Measurements from ENCODE around the gene TPPP3. TPM values are rescaled to one million over a fixed set of nuclear protein-coding genes. Genes with fewer than 3 reads are reported as not detected.

Gene TPPP3
- total RNA-seq, 2 donors from 2014 or later = 0.31 TPM; not detected in 1

GRCh38 chr16:67405336-67405735 lies 12.0 kb upstream of the TPPP3 start:
- no peaks in the 10 kb centered on the region for H3K4me1 Mint-ChIP-seq (ENCODE audit: low read depth in 2 of 2)
- H3K9me3 Mint-ChIP-seq = no peaks in the 10 kb centered on the region
- H3K4me3 Mint-ChIP-seq = no peak overlapping the region

GRCh38 chr16:67404740-67405226 lies 11.5 kb upstream of the TPPP3 start:
- Mint-ChIP-seq H3K4me3 (no peak overlapping the region), H3K36me3 (no peaks in the 10 kb centered on the region), H3K27ac (no peak overlapping the region), H3K4me1 (ENCODE audit: low read depth in 2 of 2) (no peaks in the 10 kb centered on the region), H3K9me3 (no peaks in the 10 kb centered on the region), H3K27me3 (peaks cover 6 to 10% of the 10 kb centered on the region in 2 donors)
- no peak for ATAC-seq
- no peak for DNase-seq (ENCODE audit: low spot score)

More at GRCh38 chr16:67405336-67405735, 12.0 kb upstream of the TPPP3 start:
- DNase-seq (ENCODE audit: low spot score) (no peak), ATAC-seq (no peak)
- no peak overlapping the region for H3K27ac Mint-ChIP-seq
- H3K36me3 Mint-ChIP-seq = no peaks in the 10 kb centered on the region
- peaks cover 6 to 10% of the 10 kb centered on the region in 2 donors for H3K27me3 Mint-ChIP-seq

DNA sequence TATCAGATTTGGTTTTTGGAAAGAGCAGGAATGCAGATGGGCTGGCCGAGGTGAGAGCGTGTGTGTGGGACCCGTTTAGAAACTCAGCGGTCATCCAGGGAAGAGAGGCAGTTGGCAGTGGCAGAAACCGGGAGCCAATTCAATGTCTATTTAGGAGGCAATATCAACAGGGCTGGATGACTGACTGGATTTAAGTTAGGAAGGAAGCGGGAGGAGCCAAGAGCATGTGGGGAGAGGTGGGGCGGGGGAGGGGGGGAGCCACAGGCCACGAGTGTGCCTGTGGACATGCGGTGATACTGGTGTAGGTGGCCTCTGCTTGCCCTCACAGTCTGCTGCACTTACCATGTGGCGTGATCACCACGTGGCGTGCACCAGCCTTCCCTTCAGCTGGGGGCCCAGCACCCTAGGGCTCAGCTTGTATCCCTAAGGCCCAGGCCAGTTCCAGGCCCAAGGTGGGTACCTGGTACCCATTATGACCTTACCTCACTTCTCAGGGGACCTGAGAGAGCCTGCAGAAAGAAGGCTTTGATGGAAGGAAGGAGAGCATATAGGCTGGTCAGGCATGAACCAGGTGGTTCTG lies 10.8 kb upstream of the TPPP3 start:
- Mint-ChIP-seq H3K9me3 (no peaks in the 10 kb centered on the region), H3K4me1 (ENCODE audit: low read depth in 2 of 2) (no peaks in the 10 kb centered on the region), H3K27ac (no peak overlapping the region), H3K27me3 (peaks cover 6 to 10% of the 10 kb centered on the region in 2 donors), H3K36me3 (no peaks in the 10 kb centered on the region), H3K4me3 (no peak overlapping the region)
- DNase-seq (ENCODE audit: low spot score) = no peak
- no peak for ATAC-seq

GRCh38 chr16:67400901-67401300 lies 7.6 kb upstream of the TPPP3 start:
- Mint-ChIP-seq H3K27ac (no peak overlapping the region), H3K36me3 (no peaks in the 10 kb centered on the region), H3K27me3 (peaks cover 6 to 10% of the 10 kb centered on the region in 2 donors), H3K4me1 (ENCODE audit: low read depth in 2 of 2) (no peaks in the 10 kb centered on the region), H3K9me3 (no peaks in the 10 kb centered on the region), H3K4me3 (no peak overlapping the region)
- ATAC-seq = no peak
- DNase-seq (ENCODE audit: low spot score) = no peak

DNA sequence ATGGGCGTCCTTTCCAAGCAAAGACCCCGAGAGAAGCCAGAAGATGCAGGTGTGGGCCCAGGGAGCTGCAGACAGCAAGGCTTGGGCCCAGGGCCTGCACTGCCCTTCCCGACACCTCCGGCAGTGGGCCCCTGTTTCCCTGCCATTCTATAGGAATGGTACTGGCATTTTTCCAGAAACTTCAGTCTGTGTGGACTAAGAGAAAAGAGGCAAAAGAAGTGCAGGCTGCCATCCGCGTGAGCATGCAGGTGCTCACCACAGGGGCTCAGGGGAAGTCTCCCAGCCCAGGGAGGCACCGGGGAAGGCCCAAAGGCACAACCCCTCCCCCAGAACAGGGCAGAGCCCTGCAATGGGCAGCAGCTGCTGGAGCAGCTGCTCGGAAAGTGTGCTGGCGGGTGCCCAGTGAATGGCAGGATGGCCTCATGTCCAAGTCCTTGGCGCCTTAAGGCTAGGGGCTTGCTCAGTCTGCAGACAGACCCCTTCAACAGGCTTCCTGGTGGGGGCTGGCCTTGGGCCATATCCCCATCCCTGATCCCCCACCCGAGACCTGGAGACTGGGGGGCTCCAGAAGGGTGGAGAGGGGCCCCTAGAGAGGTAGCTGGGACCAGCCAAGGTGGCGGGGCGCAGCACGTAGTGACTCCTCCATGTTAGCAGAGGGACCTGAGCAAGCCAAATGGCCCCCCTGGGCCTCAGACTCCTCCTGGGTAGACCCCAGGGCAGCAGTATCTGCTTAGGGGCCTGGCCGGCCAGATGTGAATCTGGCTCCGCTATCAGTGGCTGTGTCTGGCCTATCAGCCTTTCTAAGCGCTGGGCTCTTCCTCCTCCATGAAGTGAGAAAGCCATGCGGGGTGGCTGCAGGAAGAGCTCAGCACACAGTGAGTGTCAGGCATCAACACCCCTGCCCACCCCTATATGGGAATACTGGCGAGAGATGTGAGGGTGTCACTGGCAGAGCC lies 6.7 kb upstream of the TPPP3 start:
- ATAC-seq = no peak
- H3K4me3 Mint-ChIP-seq = no peak overlapping the region
- H3K36me3 Mint-ChIP-seq = no peaks in the 10 kb centered on the region
- H3K4me1 Mint-ChIP-seq (ENCODE audit: low read depth in 2 of 2) = no peaks in the 10 kb centered on the region
- no peak overlapping the region for H3K27ac Mint-ChIP-seq
- DNase-seq (ENCODE audit: low spot score) = no peak
- no peaks in the 10 kb centered on the region for H3K9me3 Mint-ChIP-seq
- peaks cover 6 to 10% of the 10 kb centered on the region in 2 donors for H3K27me3 Mint-ChIP-seq

DNA sequence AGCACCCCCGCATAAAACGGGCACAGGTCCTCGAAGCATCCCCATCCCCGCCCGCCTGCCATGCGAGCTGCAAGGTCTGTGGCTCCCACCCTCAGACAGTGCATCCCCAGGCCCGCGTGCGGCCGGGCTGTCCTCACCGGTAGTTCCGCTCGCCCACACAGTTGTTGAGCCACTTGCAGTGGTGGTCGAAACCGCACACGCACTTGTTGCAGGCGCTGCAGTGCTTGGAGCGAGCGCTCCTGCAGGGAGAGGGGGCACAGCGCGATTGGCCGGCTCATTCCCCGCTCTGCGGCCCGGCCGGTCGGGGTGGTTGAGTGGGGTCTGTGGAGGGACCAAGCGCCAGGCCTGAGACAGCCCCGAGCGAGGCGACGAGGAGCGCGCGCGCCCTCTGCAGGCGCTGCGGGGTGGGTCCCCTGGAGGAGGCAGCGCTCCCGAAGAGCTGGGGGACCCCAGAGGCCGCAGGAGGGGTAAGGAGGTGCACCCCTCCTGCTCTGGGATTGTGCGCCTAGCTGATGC lies 6.0 kb upstream of the TPPP3 start:
- H3K27ac Mint-ChIP-seq = no peak overlapping the region
- no peak overlapping the region for H3K4me3 Mint-ChIP-seq
- H3K27me3 Mint-ChIP-seq = peaks cover 6 to 11% of the 10 kb centered on the region in 2 donors
- H3K36me3 Mint-ChIP-seq = no peaks in the 10 kb centered on the region
- DNase-seq (ENCODE audit: low spot score) (no peak), ATAC-seq (peak; percentile 67 to 69)
- H3K9me3 Mint-ChIP-seq = no peaks in the 10 kb centered on the region
- H3K4me1 Mint-ChIP-seq (ENCODE audit: low read depth in 2 of 2) = peaks cover under 1 to 2% of the 10 kb centered on the region in 2 donors

- H3K27ac Mint-ChIP-seq = no peak overlapping the region
- peaks cover 4 to 6% of the 10 kb centered on the region in 2 donors for H3K4me1 Mint-ChIP-seq (ENCODE audit: low read depth in 2 of 2)
- peaks cover 10 to 16% of the 10 kb centered on the region in 2 donors for H3K27me3 Mint-ChIP-seq
- ATAC-seq = no peak
- DNase-seq (ENCODE audit: low spot score) = no peak
- no peaks in the 10 kb centered on the region for H3K9me3 Mint-ChIP-seq
- no peak overlapping the region for H3K4me3 Mint-ChIP-seq
- H3K36me3 Mint-ChIP-seq = no peaks in the 10 kb centered on the region
Observed at GRCh38 chr16:67398546-67399217, 5.4 kb upstream of the TPPP3 start.

DNA sequence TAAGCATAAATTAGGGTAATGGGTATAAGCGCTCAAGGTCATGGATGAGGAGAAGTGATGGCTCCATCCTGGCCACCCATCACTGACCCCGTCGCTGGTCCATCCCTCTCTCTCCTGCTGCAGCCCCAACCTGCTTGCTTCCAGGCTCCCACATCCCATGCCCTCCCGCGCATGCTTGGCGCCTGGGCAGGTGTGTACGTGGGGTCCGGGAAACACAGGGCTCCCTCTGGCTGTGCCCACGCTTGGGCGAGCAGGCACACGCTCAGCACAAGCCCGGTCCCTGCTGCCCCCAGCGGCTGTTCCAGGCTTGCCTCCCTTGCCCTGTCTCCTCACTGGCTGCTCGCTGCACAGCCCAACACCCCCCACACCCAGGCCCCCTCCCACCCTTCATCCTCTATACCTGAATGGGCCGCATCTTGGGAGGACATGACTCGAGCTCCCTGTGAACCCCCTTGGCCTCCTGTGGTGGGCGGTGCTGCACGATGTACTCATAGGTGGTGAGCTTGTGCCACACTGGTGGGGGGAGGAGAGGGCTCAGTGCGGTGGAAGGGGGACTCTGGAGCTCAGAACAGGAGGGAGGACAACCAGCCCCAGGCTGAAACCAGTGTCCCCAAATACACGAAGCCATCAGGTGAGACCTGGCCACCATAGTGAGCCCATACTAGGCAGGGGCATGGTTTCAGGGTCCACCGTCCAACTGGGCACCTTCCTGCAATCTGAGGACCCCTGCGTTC lies 4.7 kb upstream of the TPPP3 start:
- no peak overlapping the region for H3K27ac Mint-ChIP-seq
- ATAC-seq (no peak), DNase-seq (ENCODE audit: low spot score) (no peak)
- no peaks in the 10 kb centered on the region for H3K9me3 Mint-ChIP-seq
- H3K4me3 Mint-ChIP-seq = no peak overlapping the region
- no peaks in the 10 kb centered on the region for H3K36me3 Mint-ChIP-seq
- peaks cover 8 to 16% of the 10 kb centered on the region in 2 donors for H3K27me3 Mint-ChIP-seq
- peaks cover 4 to 6% of the 10 kb centered on the region in 2 donors for H3K4me1 Mint-ChIP-seq (ENCODE audit: low read depth in 2 of 2)

DNA sequence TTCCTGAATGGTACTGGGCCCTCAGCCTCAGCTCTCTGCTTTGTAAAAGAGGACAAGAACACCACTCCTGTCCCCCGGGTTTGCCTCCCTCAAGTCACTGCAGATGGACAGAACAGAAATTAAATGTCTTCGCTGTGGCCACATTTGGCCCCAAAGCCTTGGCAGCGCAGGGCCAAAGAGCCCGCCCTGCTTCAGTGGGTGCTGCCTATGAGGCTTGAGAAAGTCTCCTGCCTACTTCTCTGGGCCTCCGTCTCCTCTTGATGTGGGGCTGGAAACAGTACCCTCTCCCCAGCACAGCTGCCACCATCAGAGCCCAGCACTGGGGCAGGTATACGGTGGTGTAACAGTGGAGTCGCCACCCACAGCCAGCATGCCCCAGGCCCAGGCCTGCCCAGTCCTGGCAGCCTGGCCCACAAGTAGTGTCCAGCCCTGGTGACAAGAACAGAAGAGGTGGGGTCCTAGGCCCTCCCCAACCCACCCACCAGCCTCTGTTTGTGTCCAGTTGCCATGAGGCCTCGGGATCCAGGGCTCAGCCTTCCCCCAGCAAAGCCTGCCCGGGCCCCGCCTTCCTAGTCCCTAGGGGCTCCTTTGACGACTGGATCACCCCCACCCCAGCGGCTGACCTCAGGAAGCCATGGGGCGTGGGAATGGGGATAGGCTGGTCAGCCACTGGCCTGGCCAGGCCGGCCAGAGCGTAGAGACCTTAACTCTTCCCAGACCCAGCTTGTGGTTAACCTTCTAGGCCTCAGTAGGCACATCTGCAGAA lies 3.9 kb upstream of the TPPP3 start:
- Mint-ChIP-seq H3K27me3 (peaks cover 12 to 22% of the 10 kb centered on the region in 2 donors), H3K4me3 (no peak overlapping the region), H3K4me1 (ENCODE audit: low read depth in 2 of 2) (peaks cover 4 to 6% of the 10 kb centered on the region in 2 donors), H3K9me3 (no peaks in the 10 kb centered on the region), H3K36me3 (no peaks in the 10 kb centered on the region), H3K27ac (no peak overlapping the region)
- no peak for DNase-seq (ENCODE audit: low spot score)
- ATAC-seq = no peak

DNA sequence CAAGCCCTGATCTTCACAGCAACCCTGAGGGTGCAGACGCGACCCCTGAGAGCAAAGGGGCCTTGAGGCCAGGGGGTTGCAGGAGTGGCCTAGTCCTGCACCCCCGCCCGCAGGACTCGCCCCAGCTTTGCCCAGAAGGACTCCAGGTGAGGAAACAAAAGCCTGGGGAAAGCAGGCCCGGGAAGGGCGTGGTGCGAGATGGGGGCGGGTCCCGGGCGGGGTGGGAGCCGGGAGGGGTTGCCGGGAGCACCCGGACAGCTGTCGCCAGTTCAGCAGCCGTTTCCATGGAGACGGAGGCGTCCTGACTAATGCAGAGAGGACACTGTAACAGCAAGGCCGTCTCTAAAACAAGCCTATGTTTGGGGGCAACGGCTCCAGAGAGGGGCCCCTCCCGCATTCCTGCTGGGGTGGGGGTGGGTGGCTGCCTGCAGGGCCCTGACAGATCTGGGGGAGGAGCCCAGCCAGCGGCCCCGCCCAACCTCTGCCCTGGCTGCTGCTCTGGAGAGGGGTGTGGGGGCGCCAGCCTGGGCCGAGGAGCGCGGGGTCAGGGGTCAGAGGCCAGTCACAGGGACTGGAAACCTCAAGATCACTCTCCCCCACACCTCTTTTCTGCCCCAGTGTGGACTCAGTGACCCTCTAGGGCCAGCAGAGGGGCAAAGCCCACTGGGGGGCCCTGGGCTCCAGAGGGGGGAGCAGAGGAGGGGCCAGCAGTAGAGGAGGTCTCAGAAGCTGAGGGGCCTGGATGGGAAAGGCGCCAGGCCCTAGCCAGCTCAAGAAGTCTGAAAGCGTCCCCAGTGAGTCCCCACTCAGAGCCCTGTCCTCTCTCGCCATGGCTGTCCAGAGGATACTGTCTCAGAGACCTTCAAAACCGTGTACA lies 3.1 kb upstream of the TPPP3 start:
- DNase-seq (ENCODE audit: low spot score) (no peak), ATAC-seq (no peak)
- peaks cover 4 to 6% of the 10 kb centered on the region in 2 donors for H3K4me1 Mint-ChIP-seq (ENCODE audit: low read depth in 2 of 2)
- H3K4me3 Mint-ChIP-seq = no peak overlapping the region
- H3K36me3 Mint-ChIP-seq = no peaks in the 10 kb centered on the region
- H3K27me3 Mint-ChIP-seq = peaks cover 11 to 18% of the 10 kb centered on the region in 2 donors
- no peak overlapping the region for H3K27ac Mint-ChIP-seq
- H3K9me3 Mint-ChIP-seq = no peaks in the 10 kb centered on the region

- ATAC-seq = no peak
- H3K4me3 Mint-ChIP-seq = no peak overlapping the region
- no peaks in the 10 kb centered on the region for H3K9me3 Mint-ChIP-seq
- no peak overlapping the region for H3K27ac Mint-ChIP-seq
- peaks cover 4 to 6% of the 10 kb centered on the region in 2 donors for H3K4me1 Mint-ChIP-seq (ENCODE audit: low read depth in 2 of 2)
- no peaks in the 10 kb centered on the region for H3K36me3 Mint-ChIP-seq
- DNase-seq (ENCODE audit: low spot score) = no peak
- peaks cover 11 to 18% of the 10 kb centered on the region in 2 donors for H3K27me3 Mint-ChIP-seq
Observed at GRCh38 chr16:67395458-67396158, 2.3 kb upstream of the TPPP3 start.
